Cardiac fibroblast (primary cell): ENCODE data around the gene IL1RAPL2.
A peak's percentile ranks its signal among the peaks of the same experiment; 100 is the strongest.

Source experiments
- DNase-seq, 2 donors: peaks; one replicate each; pipeline versions ENCODE4 v3.0.0 to v3.0.0-alpha.2; 2010; ENCODE audit warnings: low read depth in 2 of 2
- H3K4me3 ChIP-seq, 2 donors: replicated peaks in 1 of 2; 1 replicate in 1 of 2; 2 replicates in 1 of 2; pipeline ENCODE4 v1.5.1; 2011; ENCODE audit warnings: low read depth in 2 of 2, low read length in 2 of 2, mild to moderate bottlenecking in 2 of 2, moderate library complexity in 1 of 2
- CTCF ChIP-seq: IDR thresholded peaks from one replicate; pipeline ENCODE4 v1.5.1; 2011; ENCODE audit warnings: low read depth, mild to moderate bottlenecking, low read length, inconsistent platforms

The IL1RAPL2 gene

GRCh38 chrX:105533951-105534350, 968.0 kb downstream of the IL1RAPL2 start:
- DNase-seq, result peak; percentile 2 to 52
- TF ChIP-seq CTCF, result no peak

GRCh38 chrX:105543283-105543682, 977.3 kb downstream of the IL1RAPL2 start:
- TF ChIP-seq CTCF, result no peak
- no peak for DNase-seq
- no peak overlapping the region for H3K4me3 ChIP-seq

More at GRCh38 chrX:105533951-105534350, 968.0 kb downstream of the IL1RAPL2 start:
- H3K4me3 ChIP-seq, result no peak overlapping the region

GRCh38 chrX:105550043-105550663, 984.2 kb downstream of the IL1RAPL2 start:
- H3K4me3 ChIP-seq, result no peak overlapping the region
- no peak for TF ChIP-seq CTCF
- DNase-seq, result no peak

- no peak overlapping the region for H3K4me3 ChIP-seq
- peak; percentile 31 for TF ChIP-seq CTCF
- peak; percentile 26 to 83 for DNase-seq
Observed at GRCh38 chrX:105552395-105552794, 986.4 kb downstream of the IL1RAPL2 start.

GRCh38 chrX:105553118-105553517, 987.1 kb downstream of the IL1RAPL2 start:
- no peak overlapping the region for H3K4me3 ChIP-seq
- no peak for DNase-seq
- TF ChIP-seq CTCF, result no peak

- DNase-seq, result peak; percentile 74 to 79
- H3K4me3 ChIP-seq, result no peak overlapping the region
- TF ChIP-seq CTCF, result no peak
Observed at GRCh38 chrX:105564501-105564900, 998.5 kb downstream of the IL1RAPL2 start.

GRCh38 chrX:105565856-105566255, 999.9 kb downstream of the IL1RAPL2 start:
- no peak overlapping the region for H3K4me3 ChIP-seq
- no peak for TF ChIP-seq CTCF
- peak in 1 of 2 donors; percentile 30 for DNase-seq
